PC-3 (cell line): ENCODE results near the gene JAG2.

Experiments
- EZH2phosphoT487 ChIP-seq: fragments of 300-600 bp; sonication (generic); IDR thresholded peaks from 2 replicates; pipeline ENCODE4 v1.6.1; 2018; ENCODE audit warnings: mild to moderate bottlenecking, antibody characterized with exemption, low read length, borderline replicate concordance
- TF ChIP-seq, protein P1 (sequence below): fragments of 300-600 bp; sonication (generic); conservative IDR thresholded peaks from 2 replicates; pipeline ENCODE4 v1.5.1; 2017; ENCODE audit warnings: antibody characterized with exemption, low read depth, mild to moderate bottlenecking, low read length

DNA sequence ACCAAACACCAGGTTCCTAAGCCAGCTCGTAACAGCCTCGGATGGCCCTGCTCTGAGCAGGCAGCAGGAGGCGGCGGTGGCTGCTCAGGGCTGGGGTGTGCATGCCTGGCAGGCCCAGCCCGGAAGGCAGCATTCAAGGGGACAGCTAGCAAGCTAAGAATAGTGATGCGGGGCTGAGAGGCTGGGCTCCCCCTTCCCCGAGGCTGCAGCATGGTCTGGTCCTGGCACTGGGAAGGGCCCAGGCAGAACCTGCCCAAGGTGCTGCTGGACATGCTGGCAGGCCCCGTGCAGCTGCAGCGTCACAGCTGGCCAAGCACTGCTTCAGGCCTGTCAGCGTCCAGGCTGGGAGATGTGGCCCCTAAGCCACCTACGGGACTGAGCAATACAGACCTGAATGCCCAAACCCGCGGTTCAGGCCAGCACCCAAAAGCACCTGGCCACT lies 38.9 kb upstream of the JAG2 start:
- TF ChIP-seq, protein P1, sequence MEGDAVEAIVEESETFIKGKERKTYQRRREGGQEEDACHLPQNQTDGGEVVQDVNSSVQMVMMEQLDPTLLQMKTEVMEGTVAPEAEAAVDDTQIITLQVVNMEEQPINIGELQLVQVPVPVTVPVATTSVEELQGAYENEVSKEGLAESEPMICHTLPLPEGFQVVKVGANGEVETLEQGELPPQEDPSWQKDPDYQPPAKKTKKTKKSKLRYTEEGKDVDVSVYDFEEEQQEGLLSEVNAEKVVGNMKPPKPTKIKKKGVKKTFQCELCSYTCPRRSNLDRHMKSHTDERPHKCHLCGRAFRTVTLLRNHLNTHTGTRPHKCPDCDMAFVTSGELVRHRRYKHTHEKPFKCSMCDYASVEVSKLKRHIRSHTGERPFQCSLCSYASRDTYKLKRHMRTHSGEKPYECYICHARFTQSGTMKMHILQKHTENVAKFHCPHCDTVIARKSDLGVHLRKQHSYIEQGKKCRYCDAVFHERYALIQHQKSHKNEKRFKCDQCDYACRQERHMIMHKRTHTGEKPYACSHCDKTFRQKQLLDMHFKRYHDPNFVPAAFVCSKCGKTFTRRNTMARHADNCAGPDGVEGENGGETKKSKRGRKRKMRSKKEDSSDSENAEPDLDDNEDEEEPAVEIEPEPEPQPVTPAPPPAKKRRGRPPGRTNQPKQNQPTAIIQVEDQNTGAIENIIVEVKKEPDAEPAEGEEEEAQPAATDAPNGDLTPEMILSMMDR: no peak; the same call in 1 of the 2 replicates
- no peak for TF ChIP-seq EZH2phosphoT487
